PC-9 (cell line): ENCODE measurements around the gene LCAT.

ENCODE experiments used
- EZH2 ChIP-seq: fragments of 200-600 bp; sonication (generic); IDR thresholded peaks from 2 replicates; pipeline ENCODE4 v1.8.0; 2017; ENCODE audit warnings: antibody characterized with exemption, low read depth
- TF ChIP-seq, protein P1 (sequence below): fragments of 200-600 bp; sonication (generic); conservative IDR thresholded peaks from 2 replicates; pipeline ENCODE4 v1.6.1; 2017; ENCODE audit warnings: mixed run types, antibody characterized with exemption, mild to moderate bottlenecking, moderate library complexity

DNA sequence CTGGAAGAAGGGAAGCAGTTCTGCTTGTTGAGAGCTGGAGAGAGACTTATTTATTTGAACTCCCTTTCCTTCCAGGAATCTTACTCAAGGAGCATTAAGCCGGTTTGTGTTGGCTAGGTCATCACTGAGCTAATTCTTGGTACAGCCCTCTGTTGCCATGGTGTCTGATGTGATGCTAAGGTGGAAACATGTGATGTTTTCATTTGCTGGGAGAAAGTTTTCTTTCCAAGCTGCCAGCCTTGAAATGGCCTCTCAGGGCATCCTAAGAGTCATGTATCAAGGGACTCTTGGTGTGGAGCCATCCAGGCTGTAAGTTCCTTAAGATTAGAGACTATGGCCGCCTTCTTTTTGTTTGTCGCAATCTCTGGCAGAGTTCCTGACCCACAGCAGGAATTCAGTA is 46.7 kb downstream of the LCAT start:
- TF ChIP-seq, protein P1, sequence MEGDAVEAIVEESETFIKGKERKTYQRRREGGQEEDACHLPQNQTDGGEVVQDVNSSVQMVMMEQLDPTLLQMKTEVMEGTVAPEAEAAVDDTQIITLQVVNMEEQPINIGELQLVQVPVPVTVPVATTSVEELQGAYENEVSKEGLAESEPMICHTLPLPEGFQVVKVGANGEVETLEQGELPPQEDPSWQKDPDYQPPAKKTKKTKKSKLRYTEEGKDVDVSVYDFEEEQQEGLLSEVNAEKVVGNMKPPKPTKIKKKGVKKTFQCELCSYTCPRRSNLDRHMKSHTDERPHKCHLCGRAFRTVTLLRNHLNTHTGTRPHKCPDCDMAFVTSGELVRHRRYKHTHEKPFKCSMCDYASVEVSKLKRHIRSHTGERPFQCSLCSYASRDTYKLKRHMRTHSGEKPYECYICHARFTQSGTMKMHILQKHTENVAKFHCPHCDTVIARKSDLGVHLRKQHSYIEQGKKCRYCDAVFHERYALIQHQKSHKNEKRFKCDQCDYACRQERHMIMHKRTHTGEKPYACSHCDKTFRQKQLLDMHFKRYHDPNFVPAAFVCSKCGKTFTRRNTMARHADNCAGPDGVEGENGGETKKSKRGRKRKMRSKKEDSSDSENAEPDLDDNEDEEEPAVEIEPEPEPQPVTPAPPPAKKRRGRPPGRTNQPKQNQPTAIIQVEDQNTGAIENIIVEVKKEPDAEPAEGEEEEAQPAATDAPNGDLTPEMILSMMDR = no peak
- no peak for TF ChIP-seq EZH2
